Lung (tissue), 12 donors: Measurements from ENCODE around the gene CENPT. TPM values are rescaled to one million over a fixed set of nuclear protein-coding genes. Genes with fewer than 3 reads are reported as not detected.

Experiments used
- ATAC-seq: fragments of 200-7000 bp; cut with Tn5 transposase; one replicate; pipeline ENCODE4 v1.9.1; 2020; ENCODE audit warnings: moderate number of reproducible peaks; ENCODE audit not compliant: insufficient read depth, low FRiP score
- DNase-seq, 3 donors: peaks; one replicate each; pipeline ENCODE4 v3.0.0-alpha.2; 2013 to 2017
- H3K27ac ChIP-seq, 2 donors: one replicate each; pipeline ENCODE4 v1.5.1; 2013; ENCODE audit warnings: mild to moderate bottlenecking in 2 of 2, moderate library complexity in 2 of 2, control low read depth in 1 of 2, inconsistent platforms in 1 of 2, low read depth in 1 of 2, low read length in 1 of 2
- H3K27me3 ChIP-seq, 3 donors: one replicate each; pipeline ENCODE4 v1.5.1; 2013; ENCODE audit warnings: low read length in 2 of 3; ENCODE audit not compliant: control insufficient read depth in 3 of 3, insufficient read depth in 3 of 3
- H3K36me3 ChIP-seq, 4 donors: one replicate each; pipeline ENCODE4 v1.5.1; 2013; ENCODE audit warnings: low read length in 4 of 4, mild to moderate bottlenecking in 1 of 4, moderate library complexity in 1 of 4; ENCODE audit not compliant: control insufficient read depth in 4 of 4, insufficient read depth in 4 of 4
- H3K4me1 ChIP-seq, 5 donors: one replicate each; pipeline ENCODE4 v1.5.1; 2013; ENCODE audit warnings: low read length in 5 of 5, mild to moderate bottlenecking in 2 of 5, moderate library complexity in 1 of 5; ENCODE audit not compliant: control insufficient read depth in 5 of 5, insufficient read depth in 5 of 5
- H3K4me3 ChIP-seq: one replicate; pipeline ENCODE4 v1.5.1; 2013; ENCODE audit warnings: mild to moderate bottlenecking, control low read depth, moderate library complexity
- H3K9ac ChIP-seq, 2 donors: one replicate each; pipeline ENCODE4 v1.5.1; 2013; ENCODE audit warnings: low read length in 2 of 2, control low read depth in 1 of 2; ENCODE audit not compliant: insufficient read depth in 1 of 2
- H3K9me3 ChIP-seq, 4 donors: one replicate each; pipeline ENCODE4 v1.5.1; 2013; ENCODE audit warnings: low read length in 3 of 4, mild to moderate bottlenecking in 1 of 4, moderate library complexity in 1 of 4; ENCODE audit not compliant: control insufficient read depth in 4 of 4, insufficient read depth in 3 of 4
- CTCF ChIP-seq: IDR thresholded peaks from 2 replicates; pipeline ENCODE4 v1.5.1; 2012; ENCODE audit warnings: mild to moderate bottlenecking; ENCODE audit errors: control extremely low read depth, extremely low read depth
- WGBS, 2 donors: extraction: QIAGEN DNeasy Blood & Tissue Kit; methylation state at CpG; one replicate each; pipeline ENCODE4 v1.1.7; 2013; 5-methylcytosine and 5-hydroxymethylcytosine counted together
- polyA plus RNA-seq, 2 donors: library from polyadenylated mRNA; stranded (reverse); fragments of 200-250 nt; gene quantifications; one replicate each; pipeline ENCODE4 v1.2.1, GENCODE V29; 2013
- total RNA-seq, 2 donors: library from RNA; depleted of rRNA in 1 of 2; stranded (reverse); fragments of >200 nt in 1 of 2; gene quantifications; one replicate each; pipeline ENCODE4 v1.2.1, GENCODE V29; 2014 to 2021
- donor health status: control.
- donor health status: control.
- donor health status: Bipolar disorder and iron deficiency.
- donor health status: healthy.
- donor health status: DM: yes; HTN: yes; CAD: no.

Gene CENPT
- total and polyA plus RNA-seq, 4 donors: 28.5 to 47.5 (median 33.0) TPM

- WGBS, 2 donors: 33 to 34% methylated on average over 24 of the region's 24 CpGs
- Histone ChIP-seq H3K9me3 (no peaks in the 10 kb centered on the region), H3K27me3 (no peaks in the 10 kb centered on the region), H3K9ac (peak overlapping the region in 1 of 2 donors; percentile 77), H3K4me3 (peak overlapping the region; percentile 60), H3K36me3 (peaks cover 0 to 5% (median 0%) of the 10 kb centered on the region in 4 donors), H3K27ac (peak overlapping the region; percentile 83 to 84), H3K4me1 (peaks cover 6 to 16% (median 9%) of the 10 kb centered on the region in 5 donors)
- ATAC-seq (no peak), DNase-seq (no peak)
- TF ChIP-seq CTCF: no peak
Measured at GRCh38 chr16:67807148-67807682, 40.3 kb downstream of the CENPT start.

- peak within 1 kb of the TSS; percentile 89 for H3K27ac ChIP-seq
- no peak for TF ChIP-seq CTCF
- WGBS, 2 donors: 0 to 1% methylated on average over 48 to 54 of the region's 54 CpGs
Measured at GRCh38 chr16:67806428-67807147, 40.9 kb downstream of the CENPT start, which contains the start of the genes RANBP10 and TSNAXIP1. Gene RANBP10 (minus strand): TSS chr16:67806560. CDS start chr16:67806536, 24 bp downstream. Gene TSNAXIP1 (plus strand): TSS chr16:67806889. CDS start chr16:67807150, 261 bp downstream.

GRCh38 chr16:67805718-67806427, 41.6 kb downstream of the CENPT start:
- Histone ChIP-seq H3K27me3 (no peaks in the 10 kb centered on the region), H3K36me3 (peaks cover 0 to 11% (median 3%) of the 10 kb centered on the region in 4 donors), H3K9ac (peak overlapping the region; percentile 81 to 84), H3K4me1 (peaks cover 6 to 16% (median 9%) of the 10 kb centered on the region in 5 donors), H3K4me3 (peak overlapping the region; percentile 98), H3K27ac (peak overlapping the region; percentile 89), H3K9me3 (no peaks in the 10 kb centered on the region)
- ATAC-seq (peak; percentile 0), DNase-seq (peak in 2 of 3 donors; percentile 13 to 17)
- WGBS, 2 donors: 1% methylated on average over 26 of the region's 26 CpGs
- TF ChIP-seq CTCF: no peak

More at GRCh38 chr16:67806428-67807147, 40.9 kb downstream of the CENPT start, which contains the start of the genes RANBP10 and TSNAXIP1:
- peaks cover 6 to 16% (median 9%) of the 10 kb centered on the region in 5 donors for H3K4me1 ChIP-seq
- H3K27me3 ChIP-seq: no peaks in the 10 kb centered on the region
- peak; percentile 95 for ATAC-seq
- DNase-seq: peak; percentile 99 to 100 (median 100)
- no peaks in the 10 kb centered on the region for H3K9me3 ChIP-seq
- H3K9ac ChIP-seq: peak within 1 kb of the TSS; percentile 81 to 84
- H3K4me3 ChIP-seq: peak within 1 kb of the TSS; percentile 98
- peaks cover 0 to 5% (median 2%) of the 10 kb centered on the region in 4 donors for H3K36me3 ChIP-seq
